HG03520 (cell line): ENCODE results near the gene PHGDH.

Source experiments
- ATAC-seq: cut with Tn5 transposase; IDR thresholded peaks from one replicate; pipeline ENCODE4 v1.9.1; 2021; ENCODE audit warnings: mild to moderate bottlenecking, moderate library complexity; ENCODE audit not compliant: unreplicated experiment

The PHGDH gene

GRCh38 chr1:119711804-119712341 lies at the start of gene PHGDH:
PHGDH (plus strand) TSS chr1:119711934; CDS start chr1:119712023, 89 bp downstream.
- ATAC-seq: peak; percentile 59

GRCh38 chr1:119662034-119662437 lies 49.7 kb upstream of the PHGDH start:
- peak; percentile 65 for ATAC-seq

- no peak for ATAC-seq
Measured at GRCh38 chr1:119664067-119664466, 47.7 kb upstream of the PHGDH start.

GRCh38 chr1:119667173-119667572 lies 44.6 kb upstream of the PHGDH start:
- ATAC-seq: no peak

GRCh38 chr1:119670898-119671297 lies 40.8 kb upstream of the PHGDH start:
- ATAC-seq: no peak

- no peak for ATAC-seq
Measured at GRCh38 chr1:119673171-119673940, 38.4 kb upstream of the PHGDH start.

- no peak for ATAC-seq
Measured at GRCh38 chr1:119674111-119674526, 37.6 kb upstream of the PHGDH start.

- no peak for ATAC-seq
Measured at GRCh38 chr1:119674835-119675289, 36.9 kb upstream of the PHGDH start.

GRCh38 chr1:119675349-119676345 lies 36.1 kb upstream of the PHGDH start:
- ATAC-seq: peak; percentile 72

GRCh38 chr1:119676571-119677206 lies 35.0 kb upstream of the PHGDH start:
- ATAC-seq: no peak

- ATAC-seq: no peak
Measured at GRCh38 chr1:119679223-119679622, 32.5 kb upstream of the PHGDH start.

GRCh38 chr1:119680193-119680592 lies 31.5 kb upstream of the PHGDH start:
- no peak for ATAC-seq

- no peak for ATAC-seq
Measured at GRCh38 chr1:119680723-119681122, 31.0 kb upstream of the PHGDH start.

GRCh38 chr1:119681560-119681959 lies 30.2 kb upstream of the PHGDH start:
- no peak for ATAC-seq

- no peak for ATAC-seq
Measured at GRCh38 chr1:119682141-119682540, 29.6 kb upstream of the PHGDH start.

GRCh38 chr1:119683893-119684292 lies 27.8 kb upstream of the PHGDH start:
- no peak for ATAC-seq

- no peak for ATAC-seq
Measured at GRCh38 chr1:119686661-119687060, 25.1 kb upstream of the PHGDH start.

- no peak for ATAC-seq
Measured at GRCh38 chr1:119687434-119688079, 24.2 kb upstream of the PHGDH start.

- ATAC-seq: no peak
Measured at GRCh38 chr1:119688810-119689209, 22.9 kb upstream of the PHGDH start.

GRCh38 chr1:119689511-119689910 lies 22.2 kb upstream of the PHGDH start:
- no peak for ATAC-seq
